Ovary (tissue), 3 donors: ENCODE measurements around the gene CTNNA3.

Source experiments
- POLR2A ChIP-seq: fragments of 450-650 bp; IDR thresholded peaks from one replicate; pipeline ENCODE4 v1.6.1; 2017; ENCODE audit warnings: antibody characterized with exemption, mild to moderate bottlenecking, moderate library complexity
- TF ChIP-seq, protein P1 (sequence below), 3 donors: fragments of 450-650 bp in 2 of 3; fragments of 200-600 bp in 1 of 3; IDR thresholded peaks; one replicate each; pipeline versions ENCODE4 v1.5.1 to v1.8.0; 2016 to 2022; ENCODE audit warnings: antibody characterized with exemption in 3 of 3, mild to moderate bottlenecking in 1 of 3
- donor health status: DM: no; HTN: no; CAD: no.

DNA sequence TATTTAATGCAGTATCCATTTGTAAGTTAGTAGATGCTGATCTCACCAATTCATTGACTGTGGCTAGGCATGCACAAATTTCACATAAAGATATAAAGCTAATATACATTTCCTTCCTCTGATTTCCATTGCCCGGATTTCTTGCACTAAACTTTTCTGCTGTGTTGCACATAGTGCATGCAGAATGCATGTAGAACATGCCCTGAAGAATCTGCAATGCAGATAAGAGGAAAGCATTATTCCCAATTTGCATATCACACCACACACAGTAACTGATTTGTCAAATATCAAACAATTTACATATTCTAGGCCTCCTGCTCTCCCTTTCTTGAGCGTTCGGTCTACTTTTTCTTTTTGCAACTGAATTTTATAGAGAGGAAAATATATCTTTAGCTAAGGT, 646.0 kb downstream of the CTNNA3 start:
- TF ChIP-seq POLR2A = no peak
- TF ChIP-seq, protein P1, sequence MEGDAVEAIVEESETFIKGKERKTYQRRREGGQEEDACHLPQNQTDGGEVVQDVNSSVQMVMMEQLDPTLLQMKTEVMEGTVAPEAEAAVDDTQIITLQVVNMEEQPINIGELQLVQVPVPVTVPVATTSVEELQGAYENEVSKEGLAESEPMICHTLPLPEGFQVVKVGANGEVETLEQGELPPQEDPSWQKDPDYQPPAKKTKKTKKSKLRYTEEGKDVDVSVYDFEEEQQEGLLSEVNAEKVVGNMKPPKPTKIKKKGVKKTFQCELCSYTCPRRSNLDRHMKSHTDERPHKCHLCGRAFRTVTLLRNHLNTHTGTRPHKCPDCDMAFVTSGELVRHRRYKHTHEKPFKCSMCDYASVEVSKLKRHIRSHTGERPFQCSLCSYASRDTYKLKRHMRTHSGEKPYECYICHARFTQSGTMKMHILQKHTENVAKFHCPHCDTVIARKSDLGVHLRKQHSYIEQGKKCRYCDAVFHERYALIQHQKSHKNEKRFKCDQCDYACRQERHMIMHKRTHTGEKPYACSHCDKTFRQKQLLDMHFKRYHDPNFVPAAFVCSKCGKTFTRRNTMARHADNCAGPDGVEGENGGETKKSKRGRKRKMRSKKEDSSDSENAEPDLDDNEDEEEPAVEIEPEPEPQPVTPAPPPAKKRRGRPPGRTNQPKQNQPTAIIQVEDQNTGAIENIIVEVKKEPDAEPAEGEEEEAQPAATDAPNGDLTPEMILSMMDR (IDR thresholded peaks at IDR 0.05) = no peak
